Keratinocyte (primary cell): Measurements from ENCODE around the gene C4B.

Experiments
- CTCF ChIP-seq, 3 experiments: IDR thresholded peaks in 1 of 3; conservative IDR thresholded peaks in 1 of 3; optimal IDR thresholded peaks in 1 of 3; 2 replicates in 2 of 3; 3 replicates in 1 of 3; pipeline versions ENCODE3 to v1.5.1; 2011; ENCODE audit warnings: low read length in 3 of 3, mild to moderate bottlenecking in 3 of 3, moderate library complexity in 2 of 3, control low read depth in 1 of 3, inconsistent platforms in 1 of 3; ENCODE audit not compliant: insufficient read depth in 2 of 3; ENCODE audit errors: extremely low read depth in 1 of 3
- EZH2 ChIP-seq: IDR thresholded peaks from one replicate; pipeline ENCODE4 v1.6.1; 2012; ENCODE audit warnings: inconsistent platforms, mild to moderate bottlenecking, low read length, moderate library complexity

- no peak for TF ChIP-seq CTCF (optimal IDR thresholded peaks at IDR 0.05 in 1 of 3, IDR thresholded peaks at IDR 0.05 in 1 of 3, conservative IDR thresholded peaks at IDR 0.05 in 1 of 3; ENCODE audit: extremely low read depth in 1 of 3, insufficient read depth in 2 of 3, low read length in 3 of 3)
- TF ChIP-seq EZH2 = no peak
Observed at GRCh38 chr6:32075781-32076180, 61.2 kb downstream of the C4B start.
